A549 treated with DMSO at 1 μM for 4 hours (cell line): Measurements from ENCODE around the gene MCTS1. TPM values are rescaled to one million over a fixed set of nuclear protein-coding genes. Genes with fewer than 3 reads are reported as not detected.

ENCODE experiments used
- total RNA-seq: library from RNA; stranded (reverse); fragments of 200-300 nt; extraction: Qiagen RNA extraction; gene quantifications from 5 replicates; pipeline ENCODE4 v1.2.3, GENCODE V29; 2022; ENCODE audit warnings: low read depth

MCTS1 gene, protein sequence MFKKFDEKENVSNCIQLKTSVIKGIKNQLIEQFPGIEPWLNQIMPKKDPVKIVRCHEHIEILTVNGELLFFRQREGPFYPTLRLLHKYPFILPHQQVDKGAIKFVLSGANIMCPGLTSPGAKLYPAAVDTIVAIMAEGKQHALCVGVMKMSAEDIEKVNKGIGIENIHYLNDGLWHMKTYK
- 87.9 to 104 TPM (median 98.3 TPM) in 5 replicates for total RNA-seq

DNA sequence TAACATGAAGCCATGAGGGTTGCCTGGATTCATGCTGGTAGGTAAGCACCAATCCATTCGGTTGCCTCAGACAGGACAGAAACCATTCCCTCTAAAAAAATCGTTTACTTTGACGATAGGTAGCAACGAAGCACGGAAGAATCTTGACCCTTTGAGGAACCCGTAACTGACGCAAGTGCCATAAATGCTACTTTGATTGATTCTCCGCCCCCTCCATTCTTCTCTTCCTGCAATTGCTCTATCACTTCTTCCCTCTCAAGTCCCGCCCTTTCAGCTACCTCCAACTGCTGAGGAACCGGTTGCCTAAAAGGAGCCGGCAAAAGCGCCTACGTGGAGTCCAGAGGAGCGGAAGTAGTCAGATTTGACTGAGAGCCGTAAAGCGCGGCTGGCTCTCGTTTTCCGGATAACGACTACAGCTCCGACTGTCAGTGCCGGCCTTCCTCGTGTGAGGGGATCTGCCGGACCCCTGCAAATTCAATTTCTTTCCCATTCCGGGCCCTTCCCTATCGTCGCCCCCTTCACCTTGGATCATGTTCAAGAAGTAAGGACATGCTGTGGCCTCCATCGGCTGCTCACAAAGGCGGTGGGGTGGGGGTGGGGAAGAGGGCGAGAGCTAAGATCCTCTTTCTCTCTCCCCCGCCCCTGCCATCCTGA lies at the start of gene MCTS1:
MCTS1 (plus strand) TSS at position 395 of the 654 bp plus-strand sequence; CDS start at position 531, 136 bp downstream.

GRCh38 chrX:120560842-120561633 lies 42.9 kb upstream of the MCTS1 start, which contains the start of gene CUL4B:
TSS of gene CUL4B (minus strand) at chrX:120560962. CDS start at chrX:120560638, 324 bp downstream.

GRCh38 chrX:120629667-120630537 lies 26.0 kb downstream of the MCTS1 start, which contains the start of gene C1GALT1C1:
TSS of gene C1GALT1C1 (minus strand) at chrX:120630054. CDS start at chrX:120627166, 2,888 bp downstream.

Other genes with a start within 250 kb of the MCTS1 start
- not detected in 5 replicates for gene ATP1B4, start 242.0 kb upstream of the MCTS1 start, total RNA-seq
- 85.9 to 115 TPM (median 99.5 TPM) in 5 replicates for gene LAMP2, start 134.8 kb upstream of the MCTS1 start, total RNA-seq
- gene CUL4B, start 43.1 kb upstream of the MCTS1 start, total RNA-seq = 32.0 to 50.9 TPM (median 42.6 TPM) in 5 replicates
- 29.0 to 34.9 TPM (median 34.3 TPM) in 5 replicates for gene C1GALT1C1, start 26.0 kb downstream of the MCTS1 start, total RNA-seq